Measurements from ENCODE around the gene PTPN18.
"Not testable (repeated sequence)": the region's sequence is repeated elsewhere in the genome, so short reads cannot be mapped to it uniquely, and the experiment has no call there.

Gene PTPN18

DNA sequence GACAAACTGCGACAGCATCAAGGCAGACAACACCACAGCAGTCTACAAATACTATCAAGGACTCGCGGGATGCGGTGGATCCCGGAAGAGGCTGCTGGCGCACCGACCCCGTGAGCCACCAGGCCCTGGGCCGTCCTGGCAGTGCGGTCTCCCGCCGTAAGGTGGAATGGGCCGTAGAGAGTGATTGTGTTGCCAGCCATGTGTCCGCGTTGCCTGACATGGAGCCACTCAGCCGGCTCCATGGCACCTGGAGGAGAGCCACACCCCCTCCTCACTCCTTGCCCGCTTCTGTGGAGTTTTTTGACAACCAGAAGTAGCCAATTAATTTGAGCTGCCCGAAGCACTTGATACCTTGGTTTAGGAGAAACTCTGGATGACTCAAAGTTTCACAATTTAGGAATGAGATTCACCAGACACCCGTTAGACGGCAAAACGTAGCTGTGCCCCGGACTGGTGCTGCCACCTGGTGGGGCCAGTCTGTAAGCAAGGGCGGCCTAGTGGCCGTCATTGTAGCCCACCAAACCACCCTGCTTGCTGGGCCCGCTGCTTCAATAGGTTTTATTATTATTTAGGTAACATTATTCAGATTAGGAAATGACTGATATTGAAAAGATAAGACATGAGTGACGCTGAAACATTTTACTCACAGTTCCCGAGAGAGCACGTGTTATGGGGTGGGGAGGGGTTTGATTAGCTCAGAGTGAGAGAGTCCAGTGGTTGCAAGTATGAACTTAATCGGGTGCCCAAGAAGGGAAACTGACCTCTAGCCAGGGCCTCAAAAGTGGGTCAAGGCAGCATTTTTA is 23.4 kb upstream of the PTPN18 start:
- Histone ChIP-seq H3K36me3 (ENCODE audit: control insufficient read depth, insufficient read depth, low read length) (no peaks in the 10 kb centered on the region), H3K27me3 (replicated peaks; ENCODE audit: control insufficient read depth, insufficient read depth, low read length) (no peaks in the 10 kb centered on the region; the same call in 1 of the 2 replicates), H3K4me3 (replicated peaks; ENCODE audit: low read depth, low read length) (no peak overlapping the region)
- DNase-seq (ENCODE audit: extremely low read depth, insufficient read length) = peak; percentile 55
- TF ChIP-seq CTCF (IDR thresholded peaks at IDR 0.05; ENCODE audit: insufficient read depth, low read length, poor library complexity, severe bottlenecking) = peak; percentile 93

- not testable (repeated sequence) for H3K36me3 ChIP-seq (ENCODE audit: control insufficient read depth, insufficient read depth, low read length); H3K4me3 ChIP-seq (replicated peaks; ENCODE audit: low read depth, low read length); H3K27me3 ChIP-seq (replicated peaks; ENCODE audit: control insufficient read depth, insufficient read depth, low read length); DNase-seq (ENCODE audit: extremely low read depth, insufficient read length)
Measured at GRCh38 chr2:130333253-130333652, 22.6 kb upstream of the PTPN18 start.

DNA sequence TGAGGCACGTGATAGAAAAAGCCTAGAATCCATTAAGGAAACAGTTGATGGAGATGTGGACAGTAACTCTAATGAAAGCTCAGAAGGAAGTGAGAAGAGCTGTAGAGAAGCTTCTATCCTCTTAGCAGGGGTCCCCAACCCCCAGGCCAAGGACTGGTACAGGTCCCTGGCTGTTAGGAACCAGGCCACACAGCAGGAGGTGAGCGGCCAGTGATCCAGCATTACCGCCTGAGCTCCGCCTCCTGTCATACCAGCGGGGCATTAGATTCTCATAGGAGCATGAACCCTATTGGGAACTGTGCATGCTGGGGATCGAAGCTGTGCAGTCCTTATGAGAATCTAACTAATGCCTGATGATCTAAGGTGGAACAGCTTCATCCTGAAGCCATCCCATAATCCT is 21.8 kb upstream of the PTPN18 start:
- no peak for TF ChIP-seq CTCF (IDR thresholded peaks at IDR 0.05; ENCODE audit: insufficient read depth, low read length, poor library complexity, severe bottlenecking)

GRCh38 chr2:130335226-130335625 is 20.6 kb upstream of the PTPN18 start:
- Histone ChIP-seq H3K36me3 (ENCODE audit: control insufficient read depth, insufficient read depth, low read length) (peaks cover 4% of the 10 kb centered on the region), H3K4me3 (replicated peaks; ENCODE audit: low read depth, low read length) (no peak overlapping the region), H3K27me3 (replicated peaks; ENCODE audit: control insufficient read depth, insufficient read depth, low read length) (no peaks in the 10 kb centered on the region; the same call in 1 of the 2 replicates)
- no peak for DNase-seq (ENCODE audit: extremely low read depth, insufficient read length)
- TF ChIP-seq CTCF (IDR thresholded peaks at IDR 0.05; ENCODE audit: insufficient read depth, low read length, poor library complexity, severe bottlenecking) = no peak

More for the DNA sequence above, 21.8 kb upstream of the PTPN18 start:
- DNase-seq (ENCODE audit: extremely low read depth, insufficient read length) = no peak
- no peaks in the 10 kb centered on the region; the same call in 1 of the 2 replicates for H3K27me3 ChIP-seq (replicated peaks; ENCODE audit: control insufficient read depth, insufficient read depth, low read length)
- H3K4me3 ChIP-seq (replicated peaks; ENCODE audit: low read depth, low read length) = no peak overlapping the region
- H3K36me3 ChIP-seq (ENCODE audit: control insufficient read depth, insufficient read depth, low read length) = peaks cover under 1% of the 10 kb centered on the region

GRCh38 chr2:130336150-130336876 is 19.5 kb upstream of the PTPN18 start:
- TF ChIP-seq CTCF (IDR thresholded peaks at IDR 0.05; ENCODE audit: insufficient read depth, low read length, poor library complexity, severe bottlenecking) = no peak
- peaks cover 4% of the 10 kb centered on the region for H3K36me3 ChIP-seq (ENCODE audit: control insufficient read depth, insufficient read depth, low read length)
- no peak for DNase-seq (ENCODE audit: extremely low read depth, insufficient read length)
- H3K4me3 ChIP-seq (replicated peaks; ENCODE audit: low read depth, low read length) = no peak overlapping the region
- H3K27me3 ChIP-seq (replicated peaks; ENCODE audit: control insufficient read depth, insufficient read depth, low read length) = no peaks in the 10 kb centered on the region; the same call in 1 of the 2 replicates
